Skin epidermis (tissue), 12 donors: Measurements from ENCODE around the gene CAVIN3.
"Not testable (repeated sequence)": the region's sequence is repeated elsewhere in the genome, so short reads cannot be mapped to it uniquely, and the experiment has no call there.

ENCODE experiments used
- H3K27ac ChIP-seq, 21 experiments: fragments of 200-600 bp; sonication (generic) in 11 of 21; one replicate each; pipeline ENCODE4 v1.5.0; 2020; ENCODE audit warnings: mild to moderate bottlenecking in 3 of 21, inconsistent platforms in 2 of 21, moderate library complexity in 2 of 21
- H3K4me3 ChIP-seq, 7 experiments: fragments of 200-600 bp; sonication (generic) in 2 of 7; one replicate each; pipeline ENCODE4 v1.5.0; 2020; ENCODE audit warnings: inconsistent platforms in 2 of 7, mild to moderate bottlenecking in 2 of 7, moderate library complexity in 1 of 7

The CAVIN3 gene

DNA sequence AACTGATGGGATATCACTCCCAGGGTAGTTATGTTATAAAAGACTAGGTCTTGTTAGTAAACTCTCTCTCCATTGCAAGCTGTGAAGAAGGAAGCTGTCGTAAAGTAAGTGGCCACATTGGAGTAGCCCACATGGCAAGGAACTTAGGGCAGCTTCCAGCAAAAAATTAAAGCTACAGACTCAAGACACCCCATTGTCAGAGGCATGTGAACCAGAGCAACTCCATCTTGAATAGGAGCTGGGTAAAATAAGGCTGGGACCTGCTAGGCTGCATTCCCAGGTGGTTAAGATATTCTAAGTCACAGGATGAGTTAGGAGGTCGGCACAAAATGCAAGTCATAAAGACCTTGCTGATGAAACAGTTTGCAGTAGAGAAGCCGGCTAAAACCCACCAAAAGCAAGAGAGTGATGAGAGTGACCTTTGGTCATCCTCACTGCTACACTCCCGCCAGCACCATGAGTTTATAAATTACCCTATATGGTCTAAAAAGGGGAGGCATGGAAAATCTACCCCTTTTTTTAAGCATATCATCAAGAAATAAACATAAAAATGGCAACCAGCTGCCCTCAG, 36.8 kb downstream of the CAVIN3 start:
- H3K4me3 ChIP-seq = no peak overlapping the region
- H3K27ac ChIP-seq = no peak overlapping the region

DNA sequence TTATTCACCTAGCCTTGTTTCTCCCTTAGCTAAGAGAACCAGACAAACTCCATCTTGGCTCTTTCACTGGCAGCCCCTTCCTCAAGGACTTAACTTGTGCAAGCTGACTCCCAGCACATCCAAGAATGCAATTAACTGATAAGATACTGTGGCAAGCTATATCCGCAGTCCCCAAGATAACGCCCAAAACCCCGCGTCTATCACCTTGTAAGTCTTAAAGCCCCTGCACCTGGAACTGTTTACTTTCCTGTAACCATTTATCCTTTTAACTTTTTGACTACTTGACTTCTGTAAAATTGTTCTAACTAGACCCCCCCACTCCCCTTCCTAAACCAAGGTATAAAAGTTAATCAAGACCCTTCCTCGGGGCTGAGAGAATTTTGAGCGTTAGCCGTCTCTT, 39.5 kb downstream of the CAVIN3 start:
- H3K4me3 ChIP-seq, H3K27ac ChIP-seq: not testable (repeated sequence)

DNA sequence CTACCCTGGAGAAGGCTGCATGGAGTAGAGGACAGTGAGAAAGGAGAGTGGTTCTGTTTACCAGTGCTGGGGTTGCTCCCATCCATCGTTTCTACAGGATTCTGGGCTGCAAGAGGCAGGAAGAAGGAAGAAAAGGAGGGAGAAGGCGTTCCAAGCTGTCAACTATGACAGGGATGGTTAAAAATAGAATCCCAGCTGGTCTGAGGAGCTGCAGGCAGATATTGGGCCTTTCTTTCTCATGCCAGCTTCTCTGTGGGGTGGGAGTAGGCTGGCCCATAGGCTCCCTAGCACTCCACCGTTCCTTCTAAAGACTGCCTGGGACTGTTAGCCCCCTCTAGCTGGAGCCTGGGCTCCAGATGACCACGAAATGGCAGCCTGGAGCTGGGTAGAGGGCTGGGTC, 47.1 kb downstream of the CAVIN3 start:
- no peak overlapping the region for H3K27ac ChIP-seq

DNA sequence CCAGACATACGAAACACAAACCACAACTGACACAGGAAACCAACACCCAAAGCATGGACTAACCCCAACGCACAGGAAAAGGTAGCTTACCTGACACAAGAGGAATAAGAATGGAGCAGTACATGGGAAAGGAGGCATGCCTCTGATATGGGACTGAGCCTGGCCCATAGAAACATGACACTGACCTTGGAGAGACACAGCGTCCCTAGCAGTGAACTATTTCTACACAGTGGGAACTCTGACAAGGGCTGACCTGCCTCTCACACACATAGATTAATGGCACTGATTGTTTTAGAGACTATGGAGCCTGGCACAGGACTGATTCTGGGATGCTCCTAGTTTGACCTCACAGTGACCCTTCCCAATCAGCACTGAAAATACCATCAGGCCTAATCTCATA, 48.7 kb downstream of the CAVIN3 start:
- Histone ChIP-seq H3K27ac (no peak overlapping the region), H3K4me3 (no peak overlapping the region)

More for the DNA sequence above, 47.1 kb downstream of the CAVIN3 start:
- H3K4me3 ChIP-seq = no peak overlapping the region

DNA sequence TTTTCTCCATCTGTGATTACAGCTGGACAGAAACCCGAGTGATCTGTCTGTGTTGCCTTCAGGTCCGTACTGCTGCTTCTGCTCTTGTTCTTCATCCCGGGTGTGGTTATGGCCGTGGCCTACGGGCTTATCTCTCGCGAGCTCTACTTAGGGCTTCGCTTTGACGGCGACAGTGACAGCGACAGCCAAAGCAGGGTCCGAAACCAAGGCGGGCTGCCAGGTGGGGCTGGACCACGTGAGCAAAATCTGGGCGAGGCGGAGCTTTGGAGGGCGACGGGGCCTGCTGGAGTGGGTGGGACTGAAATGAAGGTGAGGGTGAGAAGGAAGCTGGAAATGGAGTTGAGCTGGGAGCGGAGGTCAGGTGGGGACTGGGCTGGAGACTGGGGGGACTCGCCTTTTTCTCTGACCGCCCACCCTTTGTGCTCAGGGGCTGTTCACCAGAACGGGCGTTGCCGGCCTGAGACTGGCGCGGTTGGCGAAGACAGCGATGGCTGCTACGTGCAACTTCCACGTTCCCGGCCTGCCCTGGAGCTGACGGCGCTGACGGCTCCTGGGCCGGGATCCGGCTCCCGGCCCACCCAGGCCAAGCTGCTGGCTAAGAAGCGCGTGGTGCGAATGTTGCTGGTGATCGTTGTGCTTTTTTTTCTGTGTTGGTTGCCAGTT, 49.6 kb downstream of the CAVIN3 start:
- H3K27ac ChIP-seq = no peak overlapping the region
- no peak overlapping the region for H3K4me3 ChIP-seq

DNA sequence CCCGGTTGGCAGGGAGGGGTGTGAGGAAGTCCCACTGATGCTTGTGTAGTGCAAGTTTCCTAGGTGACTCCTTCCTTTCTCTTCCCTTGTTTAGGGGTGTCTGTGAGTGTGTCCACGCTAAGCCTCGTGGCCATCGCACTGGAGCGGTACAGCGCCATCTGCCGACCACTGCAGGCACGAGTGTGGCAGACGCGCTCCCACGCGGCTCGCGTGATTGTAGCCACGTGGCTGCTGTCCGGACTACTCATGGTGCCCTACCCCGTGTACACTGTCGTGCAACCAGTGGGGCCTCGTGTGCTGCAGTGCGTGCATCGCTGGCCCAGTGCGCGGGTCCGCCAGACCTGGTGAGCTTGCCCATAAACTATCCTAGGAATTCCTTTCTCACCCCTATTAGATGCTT, 50.3 kb downstream of the CAVIN3 start:
- Histone ChIP-seq H3K27ac (no peak overlapping the region), H3K4me3 (no peak overlapping the region)
